GM21360 (cell line): Measurements from ENCODE around the gene PER2.
A peak's percentile ranks its signal among the peaks of the same experiment; 100 is the strongest.

ENCODE experiments used
- ATAC-seq: cut with Tn5 transposase; IDR thresholded peaks from one replicate; pipeline ENCODE4 v1.9.1; 2021; ENCODE audit warnings: mild to moderate bottlenecking, moderate library complexity; ENCODE audit not compliant: unreplicated experiment

Gene PER2

DNA sequence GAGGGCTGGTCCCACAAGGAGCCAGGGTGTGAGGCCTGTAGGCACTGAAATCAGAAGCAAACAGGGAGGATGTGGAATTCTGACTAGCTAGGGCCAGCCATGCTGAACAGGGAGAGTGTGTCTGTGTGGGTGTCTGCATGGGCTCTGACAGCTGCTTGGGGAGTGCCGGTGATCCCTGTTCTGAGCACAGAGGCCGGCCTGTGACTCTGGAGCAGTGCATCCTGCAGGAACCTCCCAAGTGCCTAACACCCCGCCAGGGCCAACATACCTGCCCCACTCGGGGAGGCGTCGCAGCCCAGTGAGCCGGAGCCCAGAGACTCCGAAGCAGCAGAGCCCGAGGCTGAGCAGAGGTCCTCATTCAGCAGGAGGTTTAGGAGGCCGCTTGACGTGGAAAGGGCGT is 37.1 kb downstream of the PER2 start:
- no peak for ATAC-seq

DNA sequence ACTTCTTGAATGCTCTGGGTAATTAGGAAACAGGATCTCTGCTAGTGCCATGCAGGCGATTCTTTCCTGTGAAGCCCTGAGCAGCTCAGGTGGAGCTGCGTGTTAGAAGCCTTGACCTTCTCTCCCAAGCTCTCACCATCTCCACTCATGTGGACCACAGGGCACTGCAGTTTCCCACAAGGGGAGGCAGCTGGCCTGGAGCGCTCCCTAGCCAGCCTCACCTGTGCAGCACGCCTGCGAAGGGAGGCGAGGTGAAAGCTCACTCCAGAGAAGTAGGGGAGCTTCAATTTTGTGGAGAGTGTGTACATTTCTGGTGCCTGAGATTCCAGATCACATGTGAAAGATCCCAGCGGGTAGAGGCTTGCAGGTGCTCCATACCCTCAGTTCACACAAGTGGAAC is 37.5 kb downstream of the PER2 start:
- no peak for ATAC-seq

DNA sequence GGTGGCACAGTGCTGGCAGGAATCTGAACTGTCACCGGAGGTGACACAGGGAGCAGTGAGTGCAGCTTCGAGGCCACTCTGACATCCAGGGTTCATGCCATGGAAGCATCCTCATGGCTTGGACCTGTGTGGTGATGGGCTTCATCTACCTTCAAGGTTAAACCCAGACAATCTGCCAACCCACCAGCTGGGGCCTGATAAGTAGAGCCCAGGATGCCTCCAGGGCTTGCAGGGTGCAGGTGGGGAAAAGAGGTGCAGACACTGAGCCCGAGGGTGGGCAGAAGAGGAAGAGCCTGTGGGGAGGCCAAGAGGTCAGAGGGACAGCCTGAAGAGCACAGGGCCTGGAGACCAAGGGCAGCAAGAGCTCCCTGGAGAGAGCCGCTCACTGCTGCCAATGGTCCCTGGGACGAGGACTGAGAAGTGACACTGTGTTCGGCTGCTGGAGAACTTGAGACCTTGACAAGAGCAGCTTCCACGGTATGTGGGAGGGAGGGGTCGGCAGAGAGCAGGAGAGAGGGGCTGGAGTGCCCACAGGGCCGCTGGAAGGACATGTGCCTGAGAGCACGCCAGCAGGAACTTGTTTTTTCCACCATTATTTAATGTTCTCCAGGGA is 40.5 kb downstream of the PER2 start:
- no peak for ATAC-seq

DNA sequence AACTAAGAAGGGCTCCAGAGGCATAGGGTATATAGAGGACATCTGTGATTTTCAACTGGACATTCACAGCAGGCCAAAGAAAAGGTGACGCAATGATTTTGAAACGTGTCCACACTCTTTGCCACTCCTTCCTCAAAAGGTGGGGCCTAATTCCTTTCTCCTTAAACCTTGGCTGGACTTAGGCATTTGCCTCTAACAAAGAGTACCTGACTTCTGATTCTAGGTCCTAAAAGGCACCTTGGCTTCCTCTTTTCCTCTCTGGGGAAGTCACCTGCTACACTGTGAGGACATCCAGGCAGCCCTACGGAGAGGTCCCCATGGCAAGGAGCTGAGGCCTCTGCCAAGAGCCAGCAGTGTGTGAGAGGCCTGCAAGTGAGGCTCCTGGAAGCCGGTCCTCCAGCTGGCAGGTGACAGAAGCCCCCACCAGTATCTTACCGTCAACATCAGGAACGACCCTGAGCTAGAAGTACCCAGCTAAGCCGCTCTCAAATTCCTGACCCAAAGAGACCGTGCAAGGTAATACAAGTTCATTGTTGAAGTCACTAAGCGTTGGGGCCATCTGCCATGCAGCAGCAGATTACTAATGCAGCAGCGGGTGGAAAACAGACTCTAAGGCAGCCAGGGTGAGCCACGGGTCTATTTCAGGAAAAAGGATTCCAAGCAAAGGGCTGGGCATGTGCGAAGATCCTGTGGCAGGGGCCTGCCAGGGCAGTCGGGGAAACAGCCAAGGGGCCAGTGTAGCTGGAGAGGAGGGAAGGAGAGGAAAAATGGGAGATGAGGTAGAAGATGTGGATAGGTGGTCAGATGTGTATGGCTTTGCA is 41.2 kb downstream of the PER2 start:
- no peak for ATAC-seq

DNA sequence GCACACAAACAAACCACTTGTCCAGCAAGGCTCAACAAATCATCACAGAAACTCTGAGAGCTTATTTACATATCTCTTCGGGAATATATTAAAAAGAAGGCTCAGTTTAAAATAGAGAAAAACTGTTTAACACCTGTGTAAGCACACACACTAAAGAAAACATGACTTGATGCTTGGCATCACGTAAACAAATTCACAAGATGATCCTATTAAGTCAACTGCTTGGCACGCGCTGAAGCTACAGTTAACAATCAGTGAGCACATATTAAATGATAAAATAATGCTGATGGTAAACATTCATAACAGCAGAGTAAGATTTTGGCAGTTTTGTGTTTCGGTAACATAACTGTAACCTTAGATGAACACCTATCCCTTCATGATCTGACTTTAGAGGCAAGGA is 44.3 kb downstream of the PER2 start:
- no peak for ATAC-seq

DNA sequence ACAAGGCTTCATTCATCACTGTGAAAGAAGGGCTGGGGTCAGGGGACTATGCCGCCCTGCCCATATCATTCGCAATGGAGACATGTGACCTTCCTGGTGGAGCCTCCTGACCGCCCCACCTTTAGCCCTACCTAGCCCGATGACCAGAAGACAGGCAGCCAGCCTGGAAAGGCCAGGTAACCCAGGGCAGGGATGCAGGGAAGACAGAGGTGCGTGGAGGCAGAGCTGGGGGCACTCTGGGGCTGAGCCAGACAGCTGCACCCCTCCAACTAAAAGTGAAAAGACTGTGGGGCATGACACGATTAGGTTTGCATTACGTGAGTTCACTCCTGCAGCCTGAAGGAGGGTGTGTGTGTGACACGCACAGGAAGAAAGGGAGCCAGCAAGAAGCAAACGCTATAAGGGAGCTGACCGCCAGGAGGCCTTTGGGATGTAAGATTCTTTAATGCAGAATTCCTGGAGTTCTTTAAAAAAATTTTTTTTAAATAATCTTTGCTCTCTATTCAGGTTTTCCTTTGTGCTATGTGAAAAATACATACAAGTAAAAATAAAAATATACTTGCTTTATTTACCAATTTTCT is 44.8 kb downstream of the PER2 start:
- no peak for ATAC-seq

DNA sequence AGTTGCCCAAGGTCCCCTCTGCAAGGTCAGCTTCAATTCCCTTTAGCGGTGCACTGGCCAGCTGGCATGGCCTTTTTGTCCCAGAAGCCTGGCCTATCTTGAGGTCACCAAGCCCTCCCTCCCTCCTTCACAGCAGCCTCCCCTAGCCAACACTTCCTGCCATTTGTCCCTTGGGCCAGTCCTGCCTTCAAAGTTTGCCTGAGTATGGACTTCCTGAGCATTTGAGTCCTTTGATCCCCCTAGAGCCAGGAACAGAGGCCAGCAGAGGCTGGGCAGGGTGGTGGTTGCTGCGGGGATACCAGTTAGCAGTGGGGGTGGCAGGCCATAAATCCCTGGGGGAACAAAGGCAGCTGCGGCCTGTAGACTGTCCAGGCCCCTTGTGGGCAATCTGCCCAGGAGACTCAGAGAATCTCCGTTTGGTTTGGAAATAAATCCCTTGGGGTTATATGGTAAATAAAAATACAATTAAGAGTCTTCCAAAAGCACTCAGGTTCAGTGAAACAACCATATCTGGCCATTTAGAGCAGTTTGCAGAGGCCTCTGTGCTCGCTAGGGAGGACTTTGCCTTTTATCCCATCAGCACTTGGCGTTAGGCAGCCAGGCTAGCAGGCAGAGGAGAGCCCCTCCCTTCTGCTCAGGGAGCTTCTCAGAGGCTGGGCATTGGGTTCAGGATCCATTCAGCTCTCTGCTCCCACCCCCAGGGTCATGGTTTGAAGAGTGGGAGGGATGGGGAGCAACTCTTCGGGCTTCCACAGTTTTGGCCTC is 45.5 kb downstream of the PER2 start:
- ATAC-seq = no peak

DNA sequence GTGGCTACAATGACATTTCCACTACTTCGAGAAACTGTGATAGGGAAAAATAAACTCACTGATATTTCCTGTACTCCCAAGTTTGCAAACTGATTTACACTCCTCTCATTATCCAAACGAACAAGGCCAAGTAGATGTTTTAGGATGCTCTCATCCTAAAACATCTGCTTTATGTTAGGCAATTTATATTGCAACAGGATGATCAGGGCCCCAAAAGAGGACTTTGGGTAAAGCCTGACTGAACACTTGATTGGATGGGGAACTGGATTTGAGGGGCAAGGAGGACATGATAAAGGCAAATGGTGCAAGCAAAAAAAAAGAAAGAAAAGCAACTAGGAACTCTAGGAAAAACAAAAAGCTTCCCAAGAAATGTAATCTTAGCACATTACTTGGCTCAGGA is 46.4 kb downstream of the PER2 start:
- no peak for ATAC-seq

DNA sequence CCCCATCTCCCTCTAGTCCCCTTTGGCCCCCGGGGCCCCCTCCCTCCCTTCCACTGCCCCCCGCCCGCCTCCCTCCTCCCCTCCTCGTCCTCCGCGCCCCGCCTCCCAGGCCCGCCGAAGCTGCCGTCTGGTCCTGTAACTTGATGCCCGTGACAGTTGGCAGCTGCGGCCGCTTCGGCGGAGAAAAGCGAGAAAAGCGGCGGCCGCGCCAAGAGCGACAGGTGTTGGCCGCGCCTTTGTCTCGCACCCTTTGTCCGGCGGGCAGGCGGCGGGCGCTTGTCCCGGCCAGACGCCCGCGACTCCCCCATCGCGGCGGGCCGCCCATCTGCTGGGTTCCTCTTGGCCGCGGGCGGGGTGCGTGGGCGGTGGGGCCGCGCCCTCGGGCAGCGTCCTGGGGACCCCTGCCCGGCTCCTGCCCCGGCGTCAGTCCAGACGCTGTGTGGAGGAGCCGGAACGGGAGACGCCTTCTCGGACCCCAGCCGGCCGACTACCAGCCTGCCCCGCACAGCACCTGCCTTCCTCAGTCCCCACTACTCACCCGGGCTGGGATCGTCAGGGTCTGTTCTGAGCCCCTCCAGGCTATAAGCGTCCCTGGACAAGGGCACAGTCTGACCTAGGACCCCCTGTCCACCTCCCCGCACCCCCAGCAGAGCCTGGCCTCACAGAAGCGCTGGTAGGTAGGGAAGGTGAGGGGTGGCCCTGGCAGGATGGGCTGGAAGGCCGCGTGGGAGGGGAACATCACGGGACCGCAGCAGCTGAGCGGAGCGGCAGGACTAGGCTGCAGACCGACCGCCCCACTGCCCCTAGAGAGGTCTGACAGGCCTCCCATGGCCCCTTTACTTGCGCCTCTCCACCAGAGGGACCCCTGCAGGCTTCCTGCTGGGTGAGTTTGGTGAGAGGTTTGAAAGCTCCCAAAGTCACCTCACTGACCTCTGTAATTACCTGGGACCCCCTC is 47.4 kb downstream of the PER2 start:
- ATAC-seq = no peak

DNA sequence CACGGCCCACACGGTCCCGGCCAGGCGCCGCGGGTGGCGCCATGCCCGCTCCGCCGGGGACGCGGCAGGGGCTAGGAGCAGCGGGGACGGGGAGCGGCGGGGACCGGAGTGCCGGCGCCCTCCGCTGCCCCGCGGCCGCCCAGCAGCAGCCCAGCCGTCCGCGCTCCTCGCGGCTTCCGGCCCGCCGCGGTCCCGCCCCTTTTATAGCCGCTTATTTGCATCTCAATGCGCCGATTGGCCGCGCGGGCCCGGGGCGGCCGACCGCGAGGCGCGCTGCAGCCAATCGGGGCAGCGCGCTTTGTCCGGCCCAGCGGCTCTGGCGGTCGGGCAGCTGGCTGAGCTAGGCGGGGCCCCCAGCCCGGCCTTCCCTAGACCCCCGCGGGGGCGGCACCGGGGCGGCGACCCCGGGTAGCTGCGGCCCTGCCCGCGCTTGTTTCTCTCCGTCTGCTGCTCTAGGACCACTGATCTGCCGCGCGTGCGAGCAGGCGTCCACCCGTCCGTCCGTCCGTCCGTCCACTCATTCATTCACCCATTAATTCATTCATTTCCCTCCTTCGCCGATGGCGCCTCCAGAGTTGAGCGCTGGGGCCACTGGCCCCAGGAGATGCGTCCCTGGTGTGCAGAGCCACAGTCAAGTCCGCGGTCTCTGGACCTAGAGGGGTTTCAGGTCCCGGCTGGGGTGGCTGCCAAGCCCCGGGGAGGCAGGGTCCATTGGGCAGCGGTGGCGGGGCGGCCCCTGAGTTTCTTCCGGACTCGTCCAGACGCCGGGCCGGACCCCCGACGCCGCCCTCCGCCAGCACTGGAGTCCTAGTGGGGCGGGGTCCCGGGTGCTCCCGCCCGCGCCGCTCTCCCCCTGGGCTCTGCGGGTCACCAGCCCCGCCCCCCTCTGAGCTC is 48.3 kb downstream of the PER2 start, which contains the start of gene HES6:
Gene HES6, minus strand, starts transcription at position 176 of the 894 bp plus-strand sequence. Its CDS starts 133 bp downstream, at position 43.
- ATAC-seq = peak; percentile 88

DNA sequence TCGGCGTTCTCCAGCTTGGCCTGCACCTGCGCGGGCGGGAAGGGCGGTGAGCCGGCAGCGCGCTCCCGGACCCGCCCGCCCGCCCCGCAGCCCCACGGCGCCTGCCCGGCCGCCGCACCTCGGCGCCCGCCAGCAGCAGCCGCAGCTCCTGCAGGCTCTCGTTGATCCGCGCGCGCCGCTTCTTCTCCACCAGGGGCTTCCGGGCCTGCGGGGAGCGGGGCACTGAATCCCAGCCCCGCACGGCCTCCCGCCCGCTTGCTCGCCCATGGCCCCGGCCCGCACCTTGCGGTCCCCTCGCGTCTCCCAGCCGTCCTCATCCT is 48.9 kb downstream of the PER2 start:
- no peak for ATAC-seq

DNA sequence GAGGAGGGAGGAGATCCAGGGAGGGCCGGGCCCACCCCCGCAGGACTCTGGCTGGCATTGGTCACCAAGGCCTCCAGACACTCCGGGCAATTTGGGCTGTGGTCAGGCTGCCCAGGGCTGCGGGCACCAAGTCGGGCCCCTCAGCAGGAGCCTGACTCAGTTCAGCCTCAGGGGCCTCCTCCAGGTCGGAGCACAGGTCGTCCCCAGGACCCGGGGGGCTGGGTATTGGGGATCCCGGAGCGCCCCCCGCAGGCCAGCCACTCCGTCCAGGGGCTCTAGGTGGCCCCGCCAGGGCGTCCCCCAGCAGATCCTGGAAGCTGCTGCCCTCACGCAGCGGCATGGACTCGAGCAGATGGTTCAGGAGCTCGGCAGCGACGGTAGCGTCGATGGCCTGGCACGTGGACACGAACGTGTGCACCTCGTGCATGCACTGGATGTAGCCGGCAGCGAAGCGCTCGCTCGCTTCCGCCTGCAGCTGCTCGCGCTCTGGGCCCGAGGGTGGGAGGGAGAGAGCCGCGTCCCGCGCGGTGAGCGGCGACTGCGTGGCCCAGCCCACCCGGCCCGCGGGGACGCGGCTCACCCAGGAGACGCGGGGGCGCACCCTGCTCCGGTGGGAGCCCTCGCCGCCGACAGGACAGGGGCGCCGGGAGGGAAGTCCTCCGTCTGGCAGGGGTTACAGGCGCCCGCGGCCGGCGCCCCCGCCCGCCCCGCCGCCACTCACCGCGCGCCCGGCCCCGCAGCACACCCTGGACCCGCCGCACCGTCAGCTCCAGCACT is 49.5 kb downstream of the PER2 start:
- ATAC-seq = no peak

DNA sequence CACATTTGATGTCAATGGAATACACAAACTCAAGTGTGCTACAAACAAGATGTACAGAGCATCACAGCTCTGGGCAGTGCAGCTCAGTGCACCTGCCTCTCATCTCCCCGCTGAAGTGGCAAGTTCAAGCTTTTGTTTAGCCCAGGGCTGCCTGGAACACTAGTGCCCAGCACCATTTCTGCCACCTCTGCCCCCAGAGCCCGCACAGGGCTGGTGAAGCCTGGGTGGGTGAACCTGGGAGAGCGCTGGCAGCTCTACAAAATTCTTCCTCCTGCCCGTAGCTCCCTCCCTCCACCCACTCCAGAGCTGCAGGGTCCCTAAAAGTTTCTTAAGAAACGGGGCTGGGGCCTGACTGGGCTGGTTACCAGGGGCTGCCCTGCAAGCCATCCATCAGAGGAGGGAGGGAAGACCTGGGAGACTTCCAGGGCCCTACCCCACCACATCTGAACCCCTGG is 50.1 kb downstream of the PER2 start:
- ATAC-seq = no peak

DNA sequence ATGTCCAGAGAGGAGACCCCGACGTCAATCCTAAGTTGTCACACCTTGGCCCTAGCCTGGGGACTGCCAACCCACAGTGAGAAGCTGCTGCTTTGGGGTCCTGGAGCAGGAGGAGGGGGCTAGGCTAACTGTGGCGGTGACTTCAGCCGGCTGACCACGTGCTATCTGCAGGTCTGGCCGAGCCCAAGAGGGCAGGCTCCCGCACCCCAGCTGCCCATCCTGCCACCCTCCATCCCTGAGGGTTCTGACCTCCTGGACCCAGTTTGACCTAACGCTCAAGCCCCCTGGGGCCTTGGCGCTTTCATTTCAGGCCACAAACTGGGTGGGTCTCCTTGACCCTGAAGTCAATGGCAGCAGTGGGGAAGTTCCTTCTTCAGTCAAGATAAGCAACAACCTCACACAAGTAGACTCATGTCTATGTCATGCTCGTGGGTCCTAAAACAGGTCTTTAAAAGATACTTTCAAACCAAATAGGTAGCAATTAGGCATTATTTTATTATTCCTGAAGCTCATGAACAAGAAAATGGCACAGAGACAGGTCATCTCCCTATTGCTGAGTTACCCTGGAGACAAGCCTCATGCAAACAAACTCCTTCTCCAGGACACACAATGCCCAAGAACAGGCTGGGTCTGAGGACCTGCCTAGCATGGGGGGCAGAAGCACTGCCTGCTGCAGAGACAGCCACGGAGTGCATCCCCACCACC is 50.8 kb downstream of the PER2 start:
- ATAC-seq = no peak

DNA sequence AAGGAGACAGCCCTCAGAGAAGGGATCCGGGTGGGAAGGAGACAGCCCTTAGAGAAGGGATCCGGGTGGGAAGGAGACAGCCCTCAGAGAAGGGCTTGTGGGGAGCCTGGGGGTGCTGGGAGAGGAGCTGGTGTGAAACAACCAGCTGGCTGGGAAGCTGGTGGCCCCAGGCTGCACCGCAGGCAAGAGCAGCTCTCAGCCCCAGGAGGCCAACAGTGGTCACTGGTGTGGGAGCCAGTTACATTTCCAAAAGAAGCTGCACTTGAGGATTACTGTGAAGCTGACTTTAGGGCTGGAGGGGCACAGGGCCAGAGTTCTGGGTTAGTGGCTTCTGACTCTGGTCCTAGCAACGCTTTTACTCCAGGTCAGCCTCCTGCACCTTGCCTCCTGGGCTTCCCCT is 51.8 kb downstream of the PER2 start:
- no peak for ATAC-seq

DNA sequence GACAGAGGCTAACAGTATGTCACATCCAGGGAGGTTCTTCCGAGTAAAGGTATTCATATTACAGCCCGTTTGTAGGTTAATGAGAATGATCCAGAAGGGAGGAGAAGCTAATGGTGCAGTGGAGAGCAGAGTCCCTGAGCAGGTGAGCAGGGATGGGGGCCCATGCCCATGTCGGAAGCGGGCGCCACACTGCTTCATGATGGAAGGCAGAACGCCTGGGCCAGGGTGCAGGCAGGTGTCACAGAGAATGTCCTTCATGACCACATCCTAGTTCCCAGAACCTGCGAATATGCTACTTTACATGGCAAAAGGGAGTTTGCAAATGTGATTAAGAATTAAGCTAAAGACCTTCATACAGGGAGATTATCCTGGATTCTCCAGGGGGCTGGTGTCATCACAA is 52.6 kb downstream of the PER2 start:
- ATAC-seq = no peak

DNA sequence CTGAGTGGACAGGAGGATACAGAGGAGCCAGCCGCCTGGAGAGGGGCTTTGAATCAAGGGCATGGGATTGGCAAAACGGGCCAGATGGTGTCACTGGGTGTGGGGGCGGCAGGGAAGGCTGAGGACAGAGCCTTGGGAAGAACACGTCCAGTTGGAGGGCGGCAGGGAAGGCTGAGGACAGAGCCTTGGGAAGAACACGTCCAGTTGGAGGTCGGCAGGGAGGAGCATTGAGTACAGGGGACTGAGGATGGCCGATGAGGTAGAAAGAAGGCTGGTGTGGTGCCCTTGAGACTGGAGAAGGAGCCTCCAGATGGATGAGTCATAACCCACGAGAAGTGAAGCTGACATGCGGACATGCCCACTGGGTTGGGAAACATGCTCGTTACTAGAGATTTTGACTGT is 53.1 kb downstream of the PER2 start:
- ATAC-seq = no peak

DNA sequence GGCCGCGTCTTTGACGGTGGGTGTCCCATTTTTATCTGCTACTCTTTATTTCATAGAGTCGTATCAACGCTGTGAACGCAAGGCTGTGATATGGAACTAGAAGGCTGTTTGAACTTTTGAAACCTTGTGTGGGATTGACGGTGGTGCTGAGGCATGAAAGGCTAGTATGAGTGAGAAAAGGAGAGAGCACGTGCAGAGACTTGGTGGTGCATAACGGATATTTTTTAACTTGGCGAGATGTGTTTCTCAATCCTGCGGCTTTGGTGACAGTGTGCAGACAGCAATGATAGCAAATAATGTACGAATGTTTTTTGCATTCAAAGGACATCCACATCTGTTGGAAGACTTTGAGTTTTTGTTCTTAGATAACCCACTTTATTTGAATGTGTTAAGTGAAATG is 54.8 kb downstream of the PER2 start:
- no peak for ATAC-seq
